HT1080 (cell line): ENCODE results near the gene ADAMTSL4. TPM values are rescaled to one million over a fixed set of nuclear protein-coding genes. Genes with fewer than 3 reads are reported as not detected.

Experiments
- DNase-seq: peaks from one replicate; pipeline ENCODE4 v3.0.0-alpha.2; 2015; ENCODE audit warnings: low read depth
- polyA plus RNA-seq, 2 experiments: library from polyadenylated mRNA; depleted of rRNA; stranded (reverse); fragments of >200 nt; gene quantifications; 2 replicates each; pipeline ENCODE4 v1.2.3, GENCODE V29; 2015
- total RNA-seq: library from RNA; depleted of rRNA; stranded (reverse); fragments of >200 nt; shearing (Covaris generic); gene quantifications from 2 replicates; pipeline ENCODE4 v1.2.3, GENCODE V29; 2014; rRNA removed

The ADAMTSL4 gene
- 0.06 and 0.47 TPM in 2 replicates for total RNA-seq
- 1.5 and 1.8 TPM in 2 replicates for polyA plus RNA-seq (2015; cell fraction: cytosol; rRNA removed)
- 4.9 and 7.5 TPM in 2 replicates for polyA plus RNA-seq (2015; cell fraction: nucleus; rRNA removed)

DNA sequence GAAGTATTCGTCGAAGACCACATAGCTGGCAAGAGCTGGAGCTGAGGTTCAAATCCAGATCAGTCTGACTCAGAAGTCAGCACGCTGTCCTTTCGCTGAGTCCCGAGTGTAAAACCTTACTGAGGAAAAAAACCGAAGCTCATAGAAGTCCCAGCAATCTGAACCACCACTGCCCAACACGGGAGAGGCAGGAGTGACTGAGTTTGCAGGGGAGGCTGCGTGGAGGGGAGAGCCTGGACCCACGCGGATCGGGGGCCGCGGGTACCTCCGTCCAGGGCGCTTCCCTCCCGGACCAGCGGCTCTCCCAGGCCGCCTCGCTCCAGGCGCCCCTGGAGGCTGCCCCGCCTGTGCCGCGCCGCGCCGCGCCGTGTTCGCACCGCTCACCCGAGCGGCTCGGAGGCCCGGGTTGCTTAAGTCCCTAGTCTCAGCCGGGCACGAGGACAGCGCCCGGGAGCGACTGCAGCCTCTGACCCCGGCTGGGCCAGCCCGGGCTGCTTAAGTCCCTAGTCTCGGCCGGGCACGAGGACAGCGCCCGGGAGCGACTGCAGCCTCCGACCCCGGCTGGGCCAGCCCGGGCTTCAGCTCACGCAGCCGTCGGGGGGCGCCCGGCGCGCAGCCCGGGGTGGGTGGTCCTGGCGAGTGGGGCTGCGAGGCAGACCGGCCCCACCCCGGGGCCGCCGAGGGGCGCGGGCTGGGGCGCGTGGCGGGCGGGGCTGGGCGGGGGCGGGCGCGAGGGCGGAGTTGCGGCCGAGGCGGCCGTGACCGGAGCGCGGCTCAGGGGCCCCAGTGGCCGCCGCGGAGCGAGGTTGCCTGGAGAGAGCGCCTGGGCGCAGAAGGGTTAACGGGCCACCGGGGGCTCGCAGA, at the start of gene ADAMTSL4:
Gene ADAMTSL4, plus strand, starts transcription at position 777 of the 864 bp plus-strand sequence. CDS start 2,881 bp downstream, outside the sequence.
- peak; percentile 52 for DNase-seq

DNA sequence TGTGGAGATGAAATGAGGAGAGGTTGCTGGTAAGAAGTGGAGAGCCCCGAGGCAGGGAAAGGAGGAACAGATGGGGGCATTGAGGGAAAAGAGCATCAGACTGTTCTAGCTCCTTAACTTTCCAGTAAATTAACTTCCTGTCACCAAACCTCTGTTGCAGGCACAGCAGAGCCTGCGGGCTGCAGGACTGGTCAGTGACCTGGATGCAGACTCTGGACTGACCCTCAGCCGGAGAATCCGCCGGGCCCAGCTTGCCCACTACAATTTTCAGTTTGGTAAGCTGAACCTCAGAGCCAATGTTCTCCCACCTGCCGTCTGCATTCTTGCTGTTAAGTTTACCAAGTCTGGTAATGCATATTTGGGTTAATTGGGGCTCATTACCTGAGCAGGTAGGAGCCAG, 43.8 kb upstream of the ADAMTSL4 start:
- no peak for DNase-seq

DNA sequence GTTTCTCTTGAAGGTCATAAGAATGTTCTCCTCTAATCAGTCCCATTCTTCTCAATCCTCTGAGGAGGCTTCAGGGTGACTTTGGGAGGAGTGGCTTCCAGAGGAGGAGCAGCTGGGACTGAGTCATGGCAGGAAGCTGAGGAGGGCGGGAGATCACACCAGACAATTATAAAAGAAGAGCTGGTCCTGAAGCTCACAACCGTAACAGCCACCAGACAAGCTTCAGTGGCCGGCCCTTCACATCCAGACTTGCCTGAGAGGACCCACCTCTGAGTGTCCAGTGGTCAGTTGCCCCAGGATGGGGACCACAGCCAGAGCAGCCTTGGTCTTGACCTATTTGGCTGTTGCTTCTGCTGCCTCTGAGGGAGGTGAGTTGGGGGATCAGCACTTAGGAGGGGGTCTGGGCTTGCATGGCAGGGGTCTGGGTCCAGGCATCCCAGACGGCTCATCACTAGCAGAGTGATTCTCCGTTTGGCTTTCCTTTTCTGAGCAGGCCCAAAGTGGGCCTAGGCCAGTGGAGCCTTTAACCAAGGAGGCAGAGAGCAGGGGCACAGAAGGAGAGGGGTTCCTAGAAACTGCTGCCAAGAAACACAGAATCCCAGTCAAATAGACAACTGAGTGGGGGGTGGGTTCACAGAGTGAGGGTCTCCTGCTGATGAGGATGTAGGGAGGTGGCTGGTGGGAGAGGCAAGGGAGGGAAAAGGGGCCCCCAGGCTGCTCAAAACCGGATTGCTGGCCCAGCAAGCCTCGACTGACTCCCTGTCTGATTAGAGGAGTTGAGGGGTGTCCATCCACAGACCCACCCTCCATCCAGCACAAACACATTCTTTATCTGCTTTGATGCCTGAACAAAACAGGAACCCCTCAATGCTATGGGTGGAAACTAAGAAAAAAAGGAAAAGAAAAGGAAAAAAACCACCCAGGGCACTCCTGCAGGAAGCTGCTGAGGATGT, 41.0 kb upstream of the ADAMTSL4 start, which contains the start of gene ECM1:
Gene ECM1, plus strand, starts transcription at position 198 of the 953 bp plus-strand sequence. Its CDS starts 101 bp downstream, at position 299.
- peak; percentile 88 for DNase-seq

DNA sequence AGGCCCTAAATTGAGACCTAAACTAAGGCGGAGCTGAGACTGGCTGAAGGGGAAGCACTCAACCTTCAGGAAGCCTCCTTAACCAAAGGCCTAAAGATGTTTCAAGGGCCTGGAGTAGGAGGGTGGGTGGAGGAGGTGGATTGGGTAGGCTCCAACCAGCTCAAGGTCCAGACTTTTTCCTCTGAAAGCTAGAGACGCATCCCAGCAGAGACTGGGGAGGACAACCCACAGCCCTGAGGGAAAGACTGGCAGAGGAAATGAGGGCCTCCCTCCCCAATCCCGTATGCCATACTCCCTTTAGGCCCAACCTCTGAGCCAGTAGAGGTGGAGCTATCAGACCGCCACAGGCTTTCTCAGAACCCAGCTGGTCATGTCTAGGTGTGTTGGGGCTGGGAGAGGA, 40.2 kb upstream of the ADAMTSL4 start:
- DNase-seq: no peak

DNA sequence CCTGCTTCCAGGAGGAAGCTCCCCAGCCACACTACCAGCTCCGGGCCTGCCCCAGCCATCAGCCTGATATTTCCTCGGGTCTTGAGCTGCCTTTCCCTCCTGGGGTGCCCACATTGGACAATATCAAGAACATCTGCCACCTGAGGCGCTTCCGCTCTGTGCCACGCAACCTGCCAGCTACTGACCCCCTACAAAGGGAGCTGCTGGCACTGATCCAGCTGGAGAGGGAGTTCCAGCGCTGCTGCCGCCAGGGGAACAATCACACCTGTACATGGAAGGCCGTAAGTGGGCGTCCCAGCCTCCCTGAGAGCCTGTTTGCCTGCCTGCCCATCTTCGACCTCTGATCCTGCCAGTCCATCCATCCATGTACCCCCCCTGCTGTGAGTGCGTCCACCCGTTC, 37.7 kb upstream of the ADAMTSL4 start:
- no peak for DNase-seq

DNA sequence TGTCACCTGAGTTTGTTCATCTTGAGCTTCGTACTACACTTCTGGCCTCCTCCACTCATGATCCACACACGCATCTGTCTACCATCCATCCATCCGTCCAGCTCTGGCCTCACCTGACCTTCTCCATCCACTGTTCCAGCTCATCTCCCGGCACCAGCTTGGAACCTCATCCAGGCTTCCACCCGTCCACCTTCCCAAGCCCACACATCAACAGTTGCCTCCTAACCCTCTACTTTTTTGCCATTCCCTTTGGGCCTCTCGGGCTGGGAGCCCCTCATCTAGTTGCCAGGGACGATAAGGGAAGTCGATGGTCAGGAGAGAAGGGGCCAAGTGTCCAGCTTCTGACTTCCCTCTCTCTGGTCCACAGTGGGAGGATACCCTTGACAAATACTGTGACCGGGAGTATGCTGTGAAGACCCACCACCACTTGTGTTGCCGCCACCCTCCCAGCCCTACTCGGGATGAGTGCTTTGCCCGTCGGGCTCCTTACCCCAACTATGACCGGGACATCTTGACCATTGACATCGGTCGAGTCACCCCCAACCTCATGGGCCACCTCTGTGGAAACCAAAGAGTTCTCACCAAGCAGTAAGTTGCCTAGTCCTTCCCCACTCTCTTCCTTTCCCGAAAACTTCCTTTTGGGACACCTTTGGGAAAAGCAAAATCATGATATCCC, 37.1 kb upstream of the ADAMTSL4 start:
- DNase-seq: no peak

DNA sequence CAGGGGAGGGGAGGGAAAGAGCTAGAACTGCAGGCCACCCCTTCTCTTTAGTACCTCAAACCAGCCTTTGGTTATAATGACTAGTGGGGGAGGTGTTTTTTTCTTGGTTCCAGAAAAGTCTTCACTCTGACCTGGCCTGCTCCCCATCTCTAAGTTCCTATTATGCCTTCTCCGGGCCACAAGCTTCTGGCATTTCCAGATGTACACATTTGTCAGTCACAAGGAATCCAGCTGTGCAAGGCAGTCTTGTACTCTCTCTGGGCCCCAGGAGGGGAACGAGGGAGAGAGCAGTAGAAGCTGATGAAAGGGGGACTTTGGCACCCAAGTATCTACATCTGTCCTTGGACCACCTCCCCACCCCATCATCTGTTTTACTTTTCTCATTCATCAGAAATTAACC, 36.4 kb upstream of the ADAMTSL4 start:
- DNase-seq: no peak

DNA sequence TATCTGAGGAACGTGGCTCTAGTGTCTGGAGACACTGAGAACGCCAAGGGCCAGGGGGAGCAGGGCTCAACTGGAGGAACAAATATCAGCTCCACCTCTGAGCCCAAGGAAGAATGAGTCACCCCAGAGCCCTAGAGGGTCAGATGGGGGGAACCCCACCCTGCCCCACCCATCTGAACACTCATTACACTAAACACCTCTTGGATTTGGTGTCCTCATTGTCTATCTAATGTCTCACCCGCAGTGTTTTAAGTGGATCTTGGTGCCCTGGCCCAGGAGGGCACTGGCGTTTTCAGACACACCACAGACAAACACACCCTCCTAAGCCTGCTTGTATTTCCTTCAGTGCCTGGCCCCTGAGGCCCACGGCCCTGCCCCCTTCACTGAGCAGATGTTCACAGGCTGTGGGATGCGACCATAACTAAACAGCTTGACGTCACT, 35.8 kb upstream of the ADAMTSL4 start:
- no peak for DNase-seq

DNA sequence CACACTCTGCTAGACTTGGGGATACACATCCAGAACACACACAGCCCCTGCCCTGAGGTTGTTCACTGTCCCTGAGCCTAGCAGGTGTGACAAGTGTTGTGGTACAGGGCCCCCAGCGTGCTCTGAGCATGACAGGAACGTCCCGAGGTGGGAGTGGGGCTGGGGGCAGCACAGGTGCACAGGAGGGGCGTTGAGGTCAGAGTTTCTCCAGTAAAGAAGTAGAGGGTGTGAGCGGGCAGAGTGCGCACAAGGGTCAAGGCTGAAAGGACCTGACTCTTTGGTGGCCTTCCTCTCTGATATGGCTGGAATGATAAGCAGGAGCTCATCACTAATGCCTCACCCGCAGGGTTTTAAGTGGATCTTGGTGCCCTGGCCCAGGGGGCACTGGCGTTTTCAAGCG, 34.9 kb upstream of the ADAMTSL4 start:
- DNase-seq: no peak

DNA sequence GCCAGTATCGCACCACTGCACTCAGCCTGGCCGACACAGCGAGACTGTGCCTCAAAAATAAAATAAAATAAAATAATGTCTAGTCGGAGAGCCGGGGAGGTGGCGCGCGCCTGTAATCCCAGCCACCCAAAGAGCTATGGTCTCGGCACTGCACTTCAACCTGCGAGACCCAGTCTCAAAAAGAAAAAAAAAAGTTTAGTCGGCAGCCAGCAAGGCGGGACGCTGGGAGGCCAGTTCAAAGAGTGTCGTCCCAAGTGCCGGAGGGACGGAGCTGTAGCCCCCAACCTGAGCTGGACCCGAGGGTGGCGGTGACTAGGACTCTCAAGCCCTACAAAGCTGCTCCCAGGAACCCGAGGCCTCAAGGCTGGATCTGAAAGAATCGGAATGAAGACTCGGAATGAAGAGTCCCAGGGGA, 34.3 kb upstream of the ADAMTSL4 start:
- DNase-seq: no peak

DNA sequence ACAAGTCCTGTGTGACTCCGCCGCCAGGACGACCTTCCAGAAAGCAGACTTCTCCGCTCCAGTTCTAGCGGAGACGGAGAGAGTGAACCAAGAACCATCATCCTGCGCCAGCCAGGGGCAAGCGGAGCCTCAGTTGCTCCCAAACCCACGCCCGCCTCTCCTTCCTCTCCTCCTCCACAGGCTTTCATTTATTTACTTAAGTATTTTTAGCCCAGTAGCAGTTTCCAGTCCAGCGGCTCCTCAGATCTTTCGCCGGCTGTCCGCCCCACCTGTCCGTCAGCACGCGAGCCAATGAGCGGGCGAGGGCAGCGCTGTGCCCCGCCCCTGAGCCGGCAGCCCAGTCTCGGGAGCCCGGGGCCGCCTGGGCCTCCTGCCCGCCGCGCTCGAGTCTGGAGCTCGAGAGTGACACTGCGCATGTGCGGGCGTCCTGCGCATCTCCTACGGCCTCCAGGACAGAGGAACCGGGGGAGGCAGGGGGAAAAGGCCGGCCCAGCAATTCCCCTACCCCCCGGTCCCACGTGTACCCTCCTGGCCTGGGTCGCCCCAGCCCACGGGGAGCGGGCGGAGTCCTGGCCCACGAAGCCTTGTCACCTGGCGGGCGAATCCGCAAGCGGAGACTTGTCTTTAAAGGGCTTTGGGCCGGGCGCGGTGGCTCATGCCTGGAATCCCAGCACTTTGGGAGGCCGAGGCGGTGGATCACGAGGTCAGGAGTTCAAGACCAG, 33.7 kb upstream of the ADAMTSL4 start, which contains the start of gene FALEC:
Gene FALEC, plus strand, starts transcription at position 425 of the 722 bp plus-strand sequence.
- peak; percentile 97 for DNase-seq

DNA sequence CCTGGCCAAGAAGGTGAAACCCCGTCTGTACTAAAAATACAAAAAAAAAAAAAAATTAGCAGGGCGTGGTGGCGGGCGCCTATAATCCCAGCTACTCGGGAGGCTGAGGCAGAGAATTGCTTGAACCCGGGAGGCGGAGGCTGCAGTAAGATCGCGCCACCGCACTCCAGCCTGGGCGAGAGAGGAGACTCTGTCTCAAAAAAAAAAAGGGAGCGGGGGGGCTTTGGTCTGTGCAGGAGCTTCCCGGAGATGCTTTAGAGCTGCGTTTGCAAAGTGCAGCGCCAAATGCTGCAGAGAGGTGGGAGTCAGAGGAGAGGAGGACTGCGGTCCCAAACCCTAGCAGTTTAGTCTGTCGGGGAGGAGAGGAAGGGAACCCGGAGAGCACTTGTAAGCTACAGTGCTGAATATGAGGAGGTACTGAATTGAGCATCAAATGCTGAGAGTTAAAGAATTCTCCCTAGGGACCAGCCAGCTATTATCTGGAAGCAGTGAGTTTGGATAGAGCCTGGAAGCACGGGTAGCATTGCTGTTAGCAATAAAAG, 33.1 kb upstream of the ADAMTSL4 start:
- peak; percentile 30 for DNase-seq

DNA sequence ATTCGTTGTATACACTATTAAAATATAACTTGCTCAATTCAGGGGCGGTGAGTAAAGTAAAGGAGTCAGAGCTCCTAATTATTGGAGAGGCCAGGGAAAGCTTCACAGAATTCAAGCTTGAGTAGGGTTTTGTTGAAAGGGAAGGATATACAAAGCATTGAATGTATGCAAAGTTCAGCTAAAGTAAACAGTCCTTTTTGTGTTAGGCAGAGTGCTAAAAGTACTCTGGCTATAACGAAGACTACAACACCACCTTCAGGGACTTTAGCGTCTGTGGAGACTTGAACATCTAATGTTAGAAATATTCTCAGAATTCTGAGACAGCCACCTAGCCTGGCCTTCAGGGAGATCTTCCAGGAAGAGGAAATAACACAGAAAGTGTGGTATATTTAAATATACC, 32.6 kb upstream of the ADAMTSL4 start:
- DNase-seq: no peak

DNA sequence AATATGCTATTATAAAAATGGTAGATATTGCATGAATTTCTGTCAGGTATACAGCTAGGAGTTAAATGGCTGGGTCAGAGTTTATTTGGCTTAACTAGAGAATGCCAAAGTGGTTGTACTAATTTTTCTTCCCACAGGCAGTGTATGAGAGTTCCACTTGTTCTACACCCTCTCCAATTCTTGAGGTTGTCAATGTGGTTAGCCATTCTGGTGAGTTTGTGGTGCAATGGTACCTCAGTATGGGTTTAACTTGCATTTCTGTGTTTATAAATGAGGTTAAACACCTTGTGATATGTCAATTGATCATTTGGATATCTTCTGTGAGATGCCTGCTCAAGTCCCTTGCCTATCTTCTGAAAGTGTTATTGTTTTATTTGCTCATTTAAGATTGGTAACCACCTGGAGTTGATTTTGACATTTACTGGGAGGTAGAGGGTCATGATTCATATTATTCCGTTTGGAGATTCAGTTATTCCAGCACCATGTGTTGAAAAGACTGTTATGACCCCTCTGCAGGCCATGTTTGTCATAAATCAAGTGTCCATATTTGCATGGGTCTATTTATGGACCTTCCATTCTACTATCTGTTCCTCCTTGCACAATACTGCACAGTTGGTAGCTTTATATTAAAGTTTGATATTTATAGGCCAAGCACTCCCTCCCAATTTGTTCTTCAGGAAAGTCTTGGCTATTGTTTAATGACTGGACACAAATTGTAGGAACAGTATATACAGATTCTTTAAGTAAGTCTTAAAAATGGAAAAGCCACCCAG, 27.8 kb upstream of the ADAMTSL4 start:
- DNase-seq: no peak

DNA sequence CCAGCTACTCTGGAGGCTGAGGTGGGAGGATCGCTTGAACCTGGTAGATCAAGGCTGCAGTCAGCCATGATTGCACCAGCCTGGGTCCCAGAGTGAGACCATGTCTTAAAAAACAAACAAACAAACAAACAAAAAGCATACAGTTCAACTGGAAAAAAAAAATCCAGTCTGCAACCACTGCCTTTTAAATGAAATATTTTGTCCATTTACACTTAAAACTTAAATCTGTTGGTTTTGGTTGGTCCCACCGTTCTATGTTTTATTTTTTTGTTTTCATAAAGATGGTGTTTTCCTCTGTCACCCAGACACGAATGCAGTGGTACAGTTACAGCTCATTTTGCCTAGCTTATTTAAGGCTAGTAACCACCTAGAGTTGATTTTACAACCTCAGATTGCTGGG, 23.9 kb upstream of the ADAMTSL4 start:
- no peak for DNase-seq

DNA sequence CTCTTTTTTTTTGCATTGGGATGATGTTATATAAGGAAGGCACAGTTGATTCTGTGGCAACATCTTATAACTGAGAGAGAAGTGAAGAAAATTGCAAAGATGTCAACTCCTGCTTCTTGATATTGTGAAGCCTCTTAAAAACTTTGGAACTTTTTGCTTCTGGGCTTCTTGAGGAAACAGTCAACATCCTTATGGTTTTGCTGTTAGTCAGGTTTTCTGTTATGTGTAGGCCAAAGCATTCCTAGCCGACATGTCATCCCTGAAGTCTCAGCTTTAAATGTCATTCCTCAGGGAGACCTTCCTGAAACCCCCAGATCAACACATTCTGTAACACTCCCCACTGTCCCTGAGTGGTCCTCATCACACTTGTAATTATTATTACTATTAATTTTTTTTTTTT, 21.0 kb upstream of the ADAMTSL4 start:
- peak; percentile 53 for DNase-seq

DNA sequence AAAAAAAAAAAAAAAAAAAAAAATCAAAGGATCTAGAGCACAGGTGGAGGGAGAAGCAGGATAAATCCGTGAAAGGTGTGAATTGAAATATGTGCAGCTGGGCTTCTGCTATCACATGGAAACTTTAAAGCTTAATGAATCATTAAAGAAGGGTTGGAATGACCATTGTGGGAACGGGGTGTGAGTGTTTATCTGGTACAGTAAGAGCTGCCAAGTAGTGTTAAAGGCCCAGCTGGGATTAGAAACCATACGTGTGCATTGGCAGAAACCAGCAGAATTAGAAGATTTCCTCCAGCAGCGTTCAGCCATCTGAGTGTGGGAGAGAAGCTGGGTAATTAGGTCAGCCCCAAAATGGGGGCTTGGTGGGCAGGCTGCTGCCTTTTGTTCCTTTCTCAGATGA, 20.2 kb upstream of the ADAMTSL4 start:
- peak; percentile 13 for DNase-seq

DNA sequence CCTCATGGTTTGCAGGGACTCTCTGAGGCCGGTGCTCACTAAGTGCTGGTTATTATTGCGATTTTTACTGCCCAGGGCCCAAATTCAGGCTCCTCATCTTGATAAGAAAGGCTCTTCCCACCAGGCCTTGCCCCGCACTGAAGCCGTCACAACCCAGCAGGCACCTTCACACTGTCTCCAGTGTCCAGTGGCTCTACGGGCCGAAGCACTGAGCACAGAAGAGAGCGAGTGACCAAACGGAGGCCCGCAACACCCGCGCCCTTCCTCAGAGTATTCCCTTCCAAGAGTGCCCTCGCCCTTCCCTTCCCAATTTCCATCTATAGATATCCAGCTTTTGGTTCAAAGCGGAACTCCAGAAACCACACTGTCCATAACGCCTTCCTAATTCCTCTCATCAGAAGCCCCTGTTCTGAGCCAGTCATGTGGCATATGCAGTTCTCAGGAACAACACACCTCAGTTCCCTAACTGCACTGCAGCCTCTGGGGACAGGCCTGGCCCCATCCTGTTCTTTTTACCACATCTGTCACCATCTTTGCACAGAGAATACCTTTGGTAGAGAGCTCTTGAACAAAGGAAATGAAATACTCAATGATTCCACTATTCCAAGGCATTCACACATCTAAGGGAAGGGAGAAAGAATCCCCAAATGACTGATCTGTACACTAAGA, 18.6 kb upstream of the ADAMTSL4 start:
- DNase-seq: no peak

DNA sequence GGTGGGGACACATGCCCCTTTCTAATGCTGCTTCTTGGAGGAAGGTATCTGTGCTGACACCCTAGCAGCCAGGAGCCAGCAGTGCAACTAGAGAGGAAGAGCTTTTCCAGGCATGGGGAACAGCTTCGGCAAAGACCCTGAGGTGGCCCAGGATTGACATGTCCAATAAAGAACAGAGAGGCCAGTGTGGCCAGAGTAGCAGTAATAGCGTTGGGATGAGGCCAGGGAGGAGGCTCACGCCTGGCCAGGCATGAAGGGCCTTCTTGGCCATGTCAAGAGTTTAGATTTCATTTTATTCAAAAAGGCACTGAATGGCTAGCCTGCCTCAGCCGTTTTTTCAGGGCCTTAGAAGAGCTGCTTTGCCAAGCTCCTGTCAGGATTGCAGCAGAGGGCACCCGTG, 16.3 kb upstream of the ADAMTSL4 start:
- no peak for DNase-seq
